ENCODE results near the gene PCDHA1.

GRCh38 chr5:140967226-140967893 lies 181.4 kb downstream of the PCDHA1 start:
- TF ChIP-seq CTCF (IDR thresholded peaks at IDR 0.05; ENCODE audit: borderline replicate concordance, extremely low read depth, low read length, poor library complexity, severe bottlenecking) (no peak), EZH2 (IDR thresholded peaks at IDR 0.05; ENCODE audit: borderline replicate concordance, low read depth, low read length, severe bottlenecking) (no peak)

Data from DND-41 (cell line).